8988T (cell line): ENCODE data around the gene C20orf204.

ENCODE experiments used
- DNase-seq: peaks from one replicate; pipeline ENCODE4 v3.0.0; 2011

The C20orf204 gene

DNA sequence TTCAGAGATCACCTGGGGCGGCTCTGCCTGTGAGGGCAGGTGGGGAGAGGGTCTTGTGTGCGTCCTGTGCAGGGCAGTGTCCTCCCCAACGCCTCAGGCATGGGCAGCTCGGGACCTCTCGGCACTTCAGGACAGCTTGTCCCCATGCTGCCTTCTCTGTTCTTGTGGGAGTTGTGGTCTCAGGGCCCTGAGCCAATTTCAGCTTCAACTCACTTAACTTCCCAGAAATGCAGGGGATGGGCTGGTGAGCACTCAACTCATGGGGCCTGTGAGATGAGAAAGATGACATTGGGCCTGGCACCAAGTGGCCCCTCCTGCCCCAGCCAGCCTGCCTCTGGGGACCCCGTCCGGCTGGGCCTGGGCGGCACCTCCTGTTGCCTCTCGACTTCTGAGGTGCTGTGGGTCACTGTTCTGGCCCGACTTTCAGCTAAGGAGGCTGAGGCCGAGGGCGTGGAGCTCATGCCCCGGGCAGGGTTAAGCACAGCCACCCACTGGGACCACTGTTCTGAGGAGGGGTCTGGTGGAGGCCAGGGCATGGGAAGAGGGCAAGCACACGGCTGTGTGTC is 36.6 kb downstream of the C20orf204 start:
- DNase-seq = no peak

DNA sequence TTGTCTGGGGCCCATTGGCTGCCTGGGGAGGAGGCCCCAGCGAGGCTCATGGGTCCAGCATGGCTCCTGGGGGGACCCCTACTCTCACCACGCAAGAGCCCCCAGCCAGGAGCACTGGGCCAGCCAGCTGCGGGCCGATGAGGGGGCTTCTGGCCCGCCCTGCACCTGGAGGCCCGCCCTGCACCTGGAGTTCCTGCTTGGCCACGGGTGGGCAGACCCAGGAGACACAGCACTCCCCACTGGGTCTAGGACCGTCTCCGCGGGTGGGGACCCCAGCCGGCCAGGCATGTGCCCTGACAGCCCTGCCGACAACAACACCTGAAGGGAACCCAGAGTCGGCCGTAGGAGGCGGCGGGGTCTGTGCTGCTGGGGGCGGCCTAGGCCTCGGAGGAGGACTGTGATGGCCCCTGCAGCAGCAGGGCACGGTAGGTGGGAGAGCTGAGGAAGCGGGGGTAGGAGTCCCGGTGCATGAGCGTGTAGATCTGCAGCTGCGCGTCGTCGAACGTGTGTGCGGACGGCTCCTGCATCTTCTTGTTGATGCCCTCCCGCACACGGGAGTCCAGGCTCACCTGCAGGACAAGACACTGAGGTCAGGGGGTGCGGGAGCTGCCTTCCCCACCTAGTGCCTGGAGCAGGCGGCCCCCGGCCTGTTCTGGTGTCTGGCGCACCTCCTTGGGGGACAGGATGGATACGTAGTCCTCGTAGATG is 37.6 kb downstream of the C20orf204 start:
- no peak for DNase-seq

DNA sequence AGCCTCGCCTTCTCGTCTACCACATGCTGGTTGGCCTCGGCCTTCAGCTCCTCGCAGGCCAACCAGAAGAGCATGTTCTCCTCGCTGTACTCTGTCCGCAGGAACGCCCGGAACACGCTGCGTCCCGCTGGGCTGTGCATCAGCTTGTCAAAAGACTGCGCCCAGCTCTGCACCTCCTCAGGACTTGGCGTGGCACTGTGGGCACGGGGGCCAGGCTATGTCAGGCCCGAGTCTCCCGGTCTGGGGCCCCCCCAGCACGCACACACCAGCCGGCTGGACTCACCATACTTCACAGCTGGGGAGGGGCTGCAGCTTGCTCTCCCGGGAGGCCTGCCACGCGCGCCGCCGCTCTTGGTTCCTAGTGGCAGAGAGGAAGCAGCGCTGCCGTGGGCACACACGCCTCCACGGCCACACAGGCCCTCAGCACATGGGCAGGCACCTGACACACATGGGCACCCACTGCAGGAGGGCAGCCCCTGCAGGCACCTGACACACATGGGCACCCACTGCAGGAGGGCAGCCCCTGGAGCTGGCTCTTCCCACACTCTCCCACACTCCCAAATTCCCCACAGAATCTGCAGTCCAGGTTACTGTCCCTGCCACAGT is 38.3 kb downstream of the C20orf204 start:
- DNase-seq = no peak

- no peak for DNase-seq
Observed at GRCh38 chr20:64074963-64075362, 39.0 kb downstream of the C20orf204 start.

GRCh38 chr20:64075556-64075955 is 39.6 kb downstream of the C20orf204 start:
- DNase-seq = no peak

DNA sequence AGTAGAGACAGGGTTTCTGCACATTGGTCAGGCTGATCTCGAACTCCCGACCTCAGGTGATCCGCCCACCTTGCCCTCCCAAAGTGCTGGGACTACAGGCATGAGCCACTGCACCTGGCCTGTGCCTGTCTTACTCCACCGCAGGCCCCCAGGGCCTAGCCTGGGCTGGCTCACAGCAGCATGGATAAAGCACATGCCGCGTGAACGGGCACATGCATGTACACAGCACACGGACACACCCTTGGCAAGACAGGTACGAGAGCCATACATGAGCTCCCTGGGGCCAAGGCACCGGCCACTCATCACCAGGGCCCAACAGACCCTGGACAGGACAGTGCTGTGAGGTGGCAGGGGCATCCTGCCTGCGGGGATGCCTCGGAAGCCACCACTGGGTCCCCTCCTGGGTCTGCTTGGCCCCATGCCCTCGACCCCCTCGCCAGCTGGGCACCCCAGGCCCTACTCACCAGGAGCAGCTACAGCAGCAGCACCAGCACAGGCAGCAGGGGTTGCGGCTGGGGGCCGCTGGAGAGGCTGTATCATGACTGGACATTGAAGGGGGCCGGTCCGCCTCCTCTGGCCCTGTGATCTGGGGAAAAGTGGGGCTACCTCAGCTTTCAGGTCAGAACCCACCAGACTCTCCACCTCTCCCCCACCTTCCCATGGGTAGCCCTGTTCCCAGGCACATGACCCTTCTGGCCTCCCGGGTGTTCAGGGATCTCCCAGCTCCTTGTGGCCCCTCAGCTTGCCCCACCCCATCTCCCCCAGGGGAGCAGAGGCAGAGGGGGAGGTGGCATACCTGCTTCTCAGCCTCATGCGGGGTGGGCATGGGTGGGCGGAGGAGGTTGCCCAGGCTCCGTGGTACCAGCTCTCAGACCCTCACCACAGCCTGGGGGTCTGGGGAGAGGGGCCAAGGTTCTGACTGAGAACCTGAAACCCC is 40.3 kb downstream of the C20orf204 start:
- no peak for DNase-seq

GRCh38 chr20:64077094-64077493 is 41.1 kb downstream of the C20orf204 start:
- no peak for DNase-seq

DNA sequence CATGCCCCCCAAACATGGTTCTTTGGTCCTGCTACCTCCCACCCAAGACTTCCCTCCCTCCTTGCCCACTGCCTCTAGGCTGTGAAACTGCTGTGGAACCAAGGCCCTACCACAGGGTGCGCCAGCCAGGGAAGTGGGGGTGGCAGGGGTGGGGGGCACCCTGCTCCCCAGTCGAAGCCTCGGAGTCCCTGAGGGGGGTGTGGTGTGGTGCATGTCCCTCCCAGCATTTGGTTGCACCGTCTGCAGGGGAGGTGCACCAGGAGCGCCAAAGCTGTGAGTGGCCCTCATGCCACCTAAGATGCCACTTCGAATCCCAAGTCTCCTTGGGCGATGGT is 41.5 kb downstream of the C20orf204 start:
- DNase-seq = no peak

DNA sequence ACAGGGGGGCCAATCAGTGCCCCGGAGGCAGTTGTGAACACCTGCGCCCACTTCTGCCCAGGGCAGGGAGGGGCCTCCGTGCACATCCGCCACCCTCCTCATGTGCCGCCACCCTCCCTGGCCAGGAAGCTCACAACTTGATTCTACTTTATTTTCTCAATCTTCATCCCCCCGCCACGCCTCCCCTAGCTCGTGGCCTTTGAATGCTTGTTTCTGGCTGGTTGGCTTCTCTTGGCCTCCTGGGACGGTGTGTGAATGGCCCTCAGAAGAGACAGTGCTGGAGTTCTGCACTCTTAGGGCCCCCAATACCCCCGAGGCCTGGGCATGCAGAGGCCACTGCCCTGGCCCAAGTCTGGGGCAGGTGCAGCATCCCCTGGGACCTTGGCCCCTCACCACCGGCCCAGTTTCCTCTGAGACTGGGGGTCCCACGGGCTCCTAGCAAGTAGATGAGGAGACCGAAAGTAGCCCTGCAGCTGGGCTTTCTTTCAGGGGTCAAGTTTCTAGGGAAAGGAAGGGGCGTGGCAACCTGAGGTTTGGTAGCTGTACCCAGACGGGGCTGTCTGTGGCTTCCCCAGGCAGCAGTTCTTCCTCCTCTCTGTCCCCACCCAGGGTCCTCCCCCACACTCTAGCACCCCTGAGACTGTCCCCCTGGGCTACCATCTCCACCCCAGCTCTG is 42.0 kb downstream of the C20orf204 start:
- no peak for DNase-seq

DNA sequence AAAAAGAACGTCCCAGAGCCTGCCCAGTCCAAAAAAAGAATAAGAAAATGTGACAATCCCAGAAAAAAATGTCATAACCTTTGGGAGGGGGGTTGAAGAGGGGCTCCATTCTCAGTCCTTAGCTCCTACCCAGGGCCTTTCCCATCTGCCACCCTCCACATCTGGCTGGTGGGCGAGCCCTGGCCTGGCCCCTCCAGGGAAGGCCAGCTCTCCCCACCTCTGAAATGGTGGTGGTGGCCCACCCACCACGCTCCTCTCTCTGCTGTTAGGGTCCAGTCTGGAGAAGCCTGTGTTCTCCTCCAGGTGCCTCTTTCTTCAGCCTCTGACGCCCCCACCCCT is 42.9 kb downstream of the C20orf204 start:
- DNase-seq = no peak

- peak; percentile 91 for DNase-seq
Observed at GRCh38 chr20:64079273-64080012, 43.5 kb downstream of the C20orf204 start, which contains the start of gene RGS19. Gene RGS19 (minus strand): TSS chr20:64079518. CDS start chr20:64076886, 2,632 bp downstream.

- no peak for DNase-seq
Observed at GRCh38 chr20:64080013-64080812, 44.2 kb downstream of the C20orf204 start, which contains the start of gene OPRL1. Gene OPRL1 (plus strand): TSS chr20:64080082. CDS start chr20:64092721, 12,639 bp downstream.

DNA sequence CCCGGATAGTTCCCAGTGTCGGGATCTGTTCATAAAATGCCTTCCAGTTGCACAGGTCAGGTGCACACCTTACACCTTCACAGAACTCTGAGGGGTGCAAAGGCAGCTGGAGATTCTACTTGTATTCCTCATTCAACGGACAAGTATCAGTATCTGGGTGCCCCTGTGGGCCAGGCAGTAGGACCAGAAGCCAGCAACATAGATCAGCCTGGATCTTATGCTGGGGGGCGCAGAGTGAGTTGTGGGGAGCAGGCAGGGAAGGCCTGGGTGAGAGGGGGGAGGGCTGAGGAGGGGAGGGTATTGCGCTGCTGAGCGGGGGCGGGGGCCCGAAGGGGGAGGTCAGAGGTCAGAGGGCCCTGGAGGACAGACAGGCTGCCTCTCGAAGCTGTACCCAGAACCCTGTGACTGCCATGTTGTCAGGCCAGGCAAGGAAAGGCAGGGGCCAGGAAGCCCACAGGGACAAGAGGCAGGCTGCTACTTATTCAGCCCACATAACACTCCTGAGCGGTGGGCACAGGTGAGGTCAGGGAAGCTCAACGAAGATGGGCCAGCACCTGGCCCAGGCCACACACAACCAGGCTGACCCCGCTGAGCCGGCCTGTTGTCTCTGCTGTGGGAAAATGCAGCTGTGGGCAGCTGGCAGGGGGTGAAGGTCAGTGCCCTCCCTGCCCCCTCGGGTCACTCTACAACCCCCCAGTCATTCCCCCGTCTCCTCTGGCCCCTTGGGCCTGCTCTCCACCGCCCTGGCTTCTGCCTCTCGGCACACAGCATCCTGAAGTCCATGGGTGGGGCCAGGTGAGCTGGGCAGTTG is 45.0 kb downstream of the C20orf204 start:
- DNase-seq = no peak

- no peak for DNase-seq
Observed at GRCh38 chr20:64081624-64081964, 45.6 kb downstream of the C20orf204 start.

DNA sequence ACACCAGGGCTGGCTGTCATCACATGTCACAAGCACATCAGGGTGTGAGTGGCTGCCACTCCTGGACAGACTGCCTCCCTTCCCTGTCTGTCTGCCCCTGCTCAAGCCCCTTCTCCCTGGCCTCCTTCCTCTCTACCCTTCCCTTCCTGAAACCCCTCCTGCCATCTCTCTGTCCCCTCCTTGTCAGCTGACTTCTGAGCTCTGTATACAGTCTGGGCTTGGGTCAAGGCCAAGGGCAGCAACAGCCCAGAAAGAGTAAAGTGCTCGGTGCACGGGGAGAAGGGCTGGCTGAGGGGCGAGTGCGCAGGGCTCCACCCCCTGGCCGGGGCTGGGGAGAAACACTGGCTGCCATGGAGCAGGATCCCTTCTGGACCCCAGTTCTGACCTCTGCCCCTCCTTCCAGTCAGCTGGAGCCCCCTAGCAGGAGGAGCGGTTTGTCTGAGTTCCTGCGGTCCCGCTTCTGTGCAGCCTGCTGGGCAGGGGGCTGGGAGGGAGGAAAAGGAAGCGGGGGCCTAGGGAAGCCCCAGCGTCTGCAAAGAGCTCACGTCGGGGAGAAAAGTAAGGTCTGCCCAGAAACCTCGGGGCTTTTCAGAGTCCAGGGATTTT is 46.2 kb downstream of the C20orf204 start:
- DNase-seq = no peak

- DNase-seq = no peak
Observed at GRCh38 chr20:64082820-64083377, 46.9 kb downstream of the C20orf204 start.

DNA sequence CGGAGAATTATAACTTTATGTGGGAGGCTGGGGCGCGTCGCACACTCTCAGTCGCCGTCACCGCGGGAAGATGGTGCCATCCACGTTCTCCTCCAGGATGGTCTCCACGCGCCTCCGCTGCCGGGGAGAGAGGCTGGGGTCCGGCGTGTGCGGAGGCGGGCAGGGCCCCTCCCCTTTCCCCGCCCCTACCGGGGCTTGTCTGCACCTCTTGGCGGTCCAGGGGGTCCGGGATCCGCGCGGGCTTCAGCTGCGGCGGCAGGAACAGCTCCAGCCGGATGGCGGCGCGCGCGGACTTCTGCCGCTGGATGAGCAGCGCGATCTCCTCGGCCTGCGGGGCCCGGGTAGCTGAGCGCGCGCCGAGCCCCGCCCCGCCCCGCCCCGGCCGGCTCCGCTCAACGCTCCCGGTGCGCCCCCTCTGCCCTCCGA is 47.4 kb downstream of the C20orf204 start:
- DNase-seq = peak; percentile 86

DNA sequence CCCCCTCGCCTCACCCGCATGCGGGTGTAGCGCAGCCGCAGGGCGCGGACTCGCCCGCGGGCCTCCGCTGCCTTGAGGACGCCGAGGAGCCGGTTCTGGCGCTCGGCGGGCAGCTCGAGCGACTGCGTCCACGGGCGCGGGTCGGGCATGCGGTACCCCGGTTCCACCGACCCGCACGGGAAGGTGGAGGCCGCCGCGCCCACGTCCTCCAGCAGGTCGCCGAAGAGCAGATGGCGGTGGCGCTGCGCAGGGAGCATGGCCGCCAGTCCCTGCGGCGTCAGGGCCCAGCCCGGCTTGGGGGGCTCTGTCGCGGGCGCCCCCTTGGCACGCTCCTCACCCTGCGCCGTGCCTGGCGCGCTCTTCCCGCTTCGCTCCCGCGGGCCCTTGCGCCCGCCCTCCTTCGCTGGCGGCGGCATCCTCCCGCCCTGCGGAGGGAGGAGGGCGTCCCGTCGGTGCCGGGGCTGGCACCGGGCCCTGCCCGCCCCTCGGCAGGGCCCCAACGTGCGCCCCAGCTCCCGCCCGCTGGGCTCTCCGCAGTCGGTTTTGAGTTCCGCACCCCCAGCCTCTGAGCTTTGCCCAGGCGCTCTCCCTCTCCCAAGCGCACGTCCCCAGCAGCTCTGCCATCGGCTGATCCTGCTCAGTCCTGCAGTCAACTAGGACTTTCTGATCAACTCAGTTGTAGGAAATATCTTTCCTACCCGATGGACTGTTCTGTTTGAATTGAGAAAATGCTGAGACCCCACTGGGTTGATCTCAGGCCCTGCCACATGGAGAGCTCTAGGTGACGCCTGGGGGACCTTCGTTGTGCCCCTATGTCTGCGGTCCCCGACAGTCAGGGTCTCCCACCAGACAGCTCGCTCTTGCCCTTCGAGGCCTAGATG is 48.1 kb downstream of the C20orf204 start, which contains the start of gene LKAAEAR1:
Gene LKAAEAR1, minus strand, starts transcription at position 595 of the 881 bp plus-strand sequence. Its CDS starts 179 bp downstream, at position 416.
- DNase-seq = no peak
